K562 (cell line): ENCODE data around the gene SLC4A1. TPM values are rescaled to one million over a fixed set of nuclear protein-coding genes. Genes with fewer than 3 reads are reported as not detected.

Source experiments
- CTBP1 ChIP-seq: fragments of 450-650 bp; IDR thresholded peaks from 2 replicates; pipeline ENCODE4 v1.6.1; 2016; ENCODE audit warnings: borderline replicate concordance
- DACH1 ChIP-seq: fragments of 450-650 bp; IDR thresholded peaks from 2 replicates; pipeline ENCODE4 v1.6.1; 2018; ENCODE audit not compliant: partially characterized antibody
- E4F1 ChIP-seq: fragments of 250-450 bp; sonication (Bioruptor Pico); IDR thresholded peaks from 2 replicates; pipeline ENCODE4 v1.5.0; 2021; ENCODE audit warnings: mild to moderate bottlenecking, borderline replicate concordance
- ETV5 ChIP-seq: sonication (generic); formaldehyde crosslinking; IDR thresholded peaks from 2 replicates; pipeline ENCODE4 v1.4.0; 2020; ENCODE audit warnings: low read depth, mild to moderate bottlenecking, missing genetic modification reagents
- HMGN3 ChIP-seq: IDR thresholded peaks from 2 replicates; pipeline ENCODE4 v1.6.1; 2011; ENCODE audit warnings: borderline replicate concordance, low read depth, mild to moderate bottlenecking, mixed read lengths, low read length; ENCODE audit not compliant: insufficient read length; ENCODE audit errors: extremely low read depth
- RERE ChIP-seq: sonication (generic); formaldehyde crosslinking; IDR thresholded peaks from 2 replicates; pipeline ENCODE4 v1.8.0; 2023; ENCODE audit warnings: missing genetic modification reagents, mild to moderate bottlenecking, borderline replicate concordance
- SP1 ChIP-seq: sonication (generic); formaldehyde crosslinking; IDR thresholded peaks from 2 replicates; pipeline ENCODE4 v1.8.1; 2022; ENCODE audit warnings: mild to moderate bottlenecking, missing genetic modification reagents
- TAL1 ChIP-seq: fragments of 450-650 bp; IDR thresholded peaks from 2 replicates; pipeline ENCODE4 v1.6.1; 2016; ENCODE audit warnings: mild to moderate bottlenecking
- ZBTB34 ChIP-seq: fragments of 250-450 bp; sonication (Bioruptor Pico); IDR thresholded peaks from 2 replicates; pipeline ENCODE4 v1.8.0; 2021; ENCODE audit warnings: mild to moderate bottlenecking, moderate library complexity
- ZNF57 ChIP-seq: fragments of 450-650 bp; formaldehyde crosslinking; IDR thresholded peaks from 2 replicates; pipeline ENCODE4 v1.4.0; 2020; ENCODE audit warnings: mild to moderate bottlenecking, moderate library complexity
- polyA plus RNA-seq, 8 experiments: library from polyadenylated mRNA; depleted of rRNA in 4 of 8; stranded (reverse) in 5 of 8; unstranded in 3 of 8; fragments of >200 nt; fragmentation: Nextera tagmentation in 2 of 8; fragmentation: Illumina TruSeq in 1 of 8; extraction: Ambion mirVana in 2 of 8; extraction: Trizol in 1 of 8; gene quantifications; 2 replicates each; pipeline versions ENCODE4 v1.2.1 to v1.2.3, GENCODE V29; 2011 to 2014; ENCODE audit warnings: inconsistent platforms in 1 of 8, missing spikeins in 1 of 8
- total RNA-seq, 7 experiments: library from RNA; depleted of rRNA in 6 of 7; stranded (reverse); fragments of >200 nt in 6 of 7; fragmentation: Illumina TruSeq in 2 of 7; extraction: Trizol in 2 of 7; gene quantifications; 2 replicates each; pipeline versions ENCODE4 v1.2.1 to v1.2.3, GENCODE V29; 2011 to 2021; ENCODE audit warnings: low replicate concordance in 1 of 7
- TF ChIP-seq, protein P1 (sequence below): fragments of 450-650 bp; IDR thresholded peaks from 2 replicates; pipeline ENCODE4 v1.6.1; 2016; ENCODE audit warnings: mild to moderate bottlenecking

Gene SLC4A1
- total and polyA plus RNA-seq, 9 of the 15 experiments (the other 6 are each of a cell fraction or from before 2014, with no cell fraction given): 0.14 to 1.00 (median 0.53) TPM

DNA sequence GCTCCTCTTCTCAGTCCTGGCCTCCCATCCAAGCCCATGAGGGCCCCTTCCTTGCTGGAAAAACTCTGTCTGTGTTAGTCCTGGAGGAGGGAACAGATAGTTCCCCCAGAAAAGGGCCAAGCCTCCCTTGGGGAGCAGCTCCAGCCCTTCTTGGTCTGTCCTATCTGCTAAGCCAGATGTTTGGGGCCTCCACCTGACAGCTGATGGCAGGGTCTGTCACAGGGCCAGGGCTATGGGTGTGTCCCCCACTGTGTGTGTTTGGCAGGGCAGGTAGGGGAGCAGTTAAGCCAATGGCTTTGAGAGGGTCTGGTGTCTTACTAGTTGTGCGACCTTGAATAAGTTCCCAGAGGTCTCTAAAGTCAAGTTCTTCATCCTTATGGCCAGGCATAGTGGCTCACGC, 13.6 kb upstream of the SLC4A1 start (continued):
- TF ChIP-seq HMGN3 (no peak), E4F1 (CRISPR knock-in tag) (no peak), ZBTB34 (CRISPR knock-in tag) (no peak), RERE (CRISPR knock-in tag) (no peak), SP1 (CRISPR knock-in tag) (no peak), DACH1 (peak; percentile 27), TAL1 (peak; percentile 75), CTBP1 (peak; percentile 18; the same call in 1 of the 2 replicates), ETV5 (CRISPR knock-in tag) (no peak), ZNF57 (CRISPR knock-in tag) (no peak)
- TF ChIP-seq, protein P1, sequence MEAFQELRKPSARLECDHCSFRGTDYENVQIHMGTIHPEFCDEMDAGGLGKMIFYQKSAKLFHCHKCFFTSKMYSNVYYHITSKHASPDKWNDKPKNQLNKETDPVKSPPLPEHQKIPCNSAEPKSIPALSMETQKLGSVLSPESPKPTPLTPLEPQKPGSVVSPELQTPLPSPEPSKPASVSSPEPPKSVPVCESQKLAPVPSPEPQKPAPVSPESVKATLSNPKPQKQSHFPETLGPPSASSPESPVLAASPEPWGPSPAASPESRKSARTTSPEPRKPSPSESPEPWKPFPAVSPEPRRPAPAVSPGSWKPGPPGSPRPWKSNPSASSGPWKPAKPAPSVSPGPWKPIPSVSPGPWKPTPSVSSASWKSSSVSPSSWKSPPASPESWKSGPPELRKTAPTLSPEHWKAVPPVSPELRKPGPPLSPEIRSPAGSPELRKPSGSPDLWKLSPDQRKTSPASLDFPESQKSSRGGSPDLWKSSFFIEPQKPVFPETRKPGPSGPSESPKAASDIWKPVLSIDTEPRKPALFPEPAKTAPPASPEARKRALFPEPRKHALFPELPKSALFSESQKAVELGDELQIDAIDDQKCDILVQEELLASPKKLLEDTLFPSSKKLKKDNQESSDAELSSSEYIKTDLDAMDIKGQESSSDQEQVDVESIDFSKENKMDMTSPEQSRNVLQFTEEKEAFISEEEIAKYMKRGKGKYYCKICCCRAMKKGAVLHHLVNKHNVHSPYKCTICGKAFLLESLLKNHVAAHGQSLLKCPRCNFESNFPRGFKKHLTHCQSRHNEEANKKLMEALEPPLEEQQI: no peak
